Pons (tissue), 1 donor: ENCODE results near the gene SERPIND1.
"Not testable (repeated sequence)": the region's sequence is repeated elsewhere in the genome, so short reads cannot be mapped to it uniquely, and the experiment has no call there.

Experiments used
- DNase-seq: peaks from one replicate; pipeline ENCODE4 v3.0.0-alpha.2; 2016; ENCODE audit warnings: low spot score

The SERPIND1 gene

GRCh38 chr22:20773793-20774212, at the start of gene SERPIND1:
SERPIND1 (plus strand) TSS chr22:20774113; CDS start chr22:20779313, 5,200 bp downstream.
- DNase-seq, result no peak

DNA sequence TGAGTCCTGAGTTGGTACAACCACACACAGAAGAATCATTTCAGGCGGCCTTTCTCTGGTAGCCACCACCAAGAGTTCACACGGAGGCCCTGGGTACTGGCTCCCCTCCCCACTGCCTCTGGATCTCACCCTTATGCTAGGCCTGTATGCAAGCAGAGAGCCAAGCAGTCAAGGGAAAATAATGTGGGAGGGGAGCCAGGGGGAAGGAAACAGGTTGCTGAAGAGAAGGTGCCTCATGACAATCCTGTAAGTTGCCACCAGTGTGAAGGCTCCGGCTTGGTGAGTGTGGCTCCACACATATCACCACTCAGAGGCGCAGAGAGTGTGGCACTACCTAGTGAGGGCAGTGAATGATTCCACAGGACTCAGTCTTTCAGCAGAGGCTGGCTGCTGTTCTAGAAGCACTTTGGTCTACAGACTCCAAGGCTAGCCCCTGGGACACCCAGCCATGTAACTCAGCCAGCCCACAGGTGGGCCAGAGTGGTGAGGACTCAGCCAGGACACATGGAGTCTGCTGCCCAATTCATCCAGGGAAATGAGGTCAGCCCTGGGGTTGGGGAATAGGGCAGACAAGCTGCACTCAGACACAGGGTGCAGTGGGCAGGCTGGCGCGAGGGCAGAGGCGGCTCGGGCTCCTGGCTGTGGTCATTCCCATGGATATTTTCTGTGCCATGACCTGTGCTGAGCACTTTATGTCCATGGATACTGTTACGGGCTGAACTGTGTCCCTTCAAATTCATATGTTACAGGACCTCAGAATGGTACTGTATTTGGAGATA, 49.0 kb upstream of the SERPIND1 start:
- no peak for DNase-seq

- no peak for DNase-seq
Measured at GRCh38 chr22:20725987-20726558, 47.8 kb upstream of the SERPIND1 start.

DNA sequence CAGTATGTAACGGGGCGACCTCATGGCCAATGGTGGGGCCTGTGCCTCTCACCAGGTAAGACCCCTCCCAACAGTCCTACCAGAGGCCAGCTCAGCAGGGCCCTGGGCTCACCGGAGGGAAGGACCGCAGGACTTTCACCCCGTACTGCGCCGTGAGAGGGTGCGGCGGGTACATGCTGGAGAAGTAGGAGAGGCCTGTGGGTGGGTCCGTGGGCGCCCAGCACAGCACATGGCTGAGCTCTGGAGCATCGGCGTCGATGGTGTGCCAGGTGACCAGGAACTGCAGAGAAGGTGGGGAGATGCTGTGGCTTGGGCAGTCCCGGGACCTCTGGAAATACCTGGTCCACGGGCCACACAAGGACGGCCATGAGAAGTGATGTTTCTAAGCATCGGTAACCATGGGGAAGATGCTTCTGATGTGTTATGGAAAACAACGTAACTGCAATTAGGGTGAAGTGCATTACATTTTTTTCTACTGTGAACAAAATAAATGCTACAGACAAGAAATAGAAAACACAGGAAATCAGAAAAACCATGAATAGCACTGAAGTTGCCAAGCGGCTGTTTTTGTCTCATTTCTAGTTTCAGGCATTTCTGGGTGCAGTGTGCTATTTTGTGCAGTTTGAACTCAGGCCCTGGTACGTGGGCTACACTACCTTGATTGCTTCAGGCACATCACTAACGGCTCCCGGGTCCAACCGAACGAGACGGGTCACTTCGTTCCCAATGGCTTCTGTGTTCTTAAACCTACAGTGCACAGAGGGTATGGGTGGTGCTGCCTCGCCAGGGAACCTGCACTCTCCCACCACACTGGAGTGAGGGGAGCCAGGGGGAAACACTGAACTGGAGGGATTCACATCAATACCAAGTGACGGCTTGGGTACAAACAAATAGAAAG, 46.5 kb upstream of the SERPIND1 start:
- no peak for DNase-seq

DNA sequence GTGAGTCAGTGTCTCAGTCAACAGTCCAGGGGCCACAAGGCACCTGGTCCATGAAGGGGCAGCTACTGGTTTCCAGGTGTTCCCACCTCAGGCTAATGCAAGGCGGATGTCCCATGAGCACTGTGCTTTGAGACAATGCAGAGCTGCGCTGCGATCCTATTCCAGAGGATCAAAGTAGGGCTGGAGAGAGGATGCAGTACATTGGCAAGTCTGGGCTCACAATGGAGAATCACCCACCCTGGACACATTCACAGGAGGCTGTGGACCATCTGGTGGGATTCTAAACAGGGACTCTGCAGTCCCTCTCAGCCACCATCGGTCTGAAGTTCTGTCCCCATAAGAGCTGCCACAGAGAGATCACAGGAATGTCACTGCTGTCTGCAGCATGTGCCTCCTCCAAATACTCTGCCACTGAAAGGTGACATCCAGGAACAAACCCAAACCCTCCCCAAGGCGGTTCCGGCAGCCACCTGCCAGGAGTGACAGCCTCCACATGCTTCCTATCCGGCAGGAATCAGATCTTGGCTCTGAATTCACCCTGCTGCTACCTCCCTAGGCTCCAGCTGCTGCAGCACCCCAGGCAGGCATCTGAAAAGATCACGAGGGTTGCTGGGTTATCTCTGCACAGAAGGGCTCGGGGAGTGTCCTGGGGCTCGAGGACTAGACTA, 45.3 kb upstream of the SERPIND1 start:
- DNase-seq, result no peak

DNA sequence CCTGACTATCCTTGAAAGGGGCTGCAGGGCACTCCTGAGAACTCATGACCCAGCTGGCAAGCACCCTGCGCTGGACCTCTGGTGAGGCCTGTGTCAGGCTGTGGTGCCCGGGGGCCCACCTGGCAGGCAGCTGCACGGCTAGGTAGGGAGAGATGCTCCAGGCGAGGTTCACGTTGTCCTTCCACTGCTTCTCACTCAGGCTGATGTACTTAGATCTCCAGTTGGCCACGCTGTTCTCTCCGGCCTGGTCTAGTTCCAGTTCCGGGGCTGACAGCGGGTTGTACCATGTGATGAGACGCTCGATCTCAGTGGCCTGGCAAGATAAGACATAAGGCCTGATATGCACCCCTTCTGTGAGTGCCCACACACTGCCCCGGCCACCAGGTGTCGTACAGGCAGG, 44.7 kb upstream of the SERPIND1 start:
- DNase-seq, result no peak

DNA sequence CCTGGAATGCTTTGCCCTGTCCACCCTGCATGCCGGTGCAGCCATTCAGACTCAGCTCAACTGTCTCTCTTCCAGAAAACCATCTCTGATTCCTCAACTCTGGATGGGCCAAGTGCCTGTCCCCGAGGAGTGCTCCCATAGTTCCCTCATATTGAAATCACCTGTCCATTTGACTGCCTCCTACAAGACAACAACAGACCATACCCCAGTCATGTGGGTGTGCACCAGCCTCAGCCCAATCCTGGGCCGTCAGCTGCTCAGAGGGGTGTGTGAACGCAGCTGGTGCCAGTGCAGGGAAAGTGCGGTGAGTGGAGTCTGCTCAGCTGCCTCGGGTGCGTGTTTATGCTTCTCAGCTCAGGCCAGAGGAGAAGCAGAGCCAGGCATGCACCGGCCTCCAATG, 41.5 kb upstream of the SERPIND1 start:
- DNase-seq, result not testable (repeated sequence)

DNA sequence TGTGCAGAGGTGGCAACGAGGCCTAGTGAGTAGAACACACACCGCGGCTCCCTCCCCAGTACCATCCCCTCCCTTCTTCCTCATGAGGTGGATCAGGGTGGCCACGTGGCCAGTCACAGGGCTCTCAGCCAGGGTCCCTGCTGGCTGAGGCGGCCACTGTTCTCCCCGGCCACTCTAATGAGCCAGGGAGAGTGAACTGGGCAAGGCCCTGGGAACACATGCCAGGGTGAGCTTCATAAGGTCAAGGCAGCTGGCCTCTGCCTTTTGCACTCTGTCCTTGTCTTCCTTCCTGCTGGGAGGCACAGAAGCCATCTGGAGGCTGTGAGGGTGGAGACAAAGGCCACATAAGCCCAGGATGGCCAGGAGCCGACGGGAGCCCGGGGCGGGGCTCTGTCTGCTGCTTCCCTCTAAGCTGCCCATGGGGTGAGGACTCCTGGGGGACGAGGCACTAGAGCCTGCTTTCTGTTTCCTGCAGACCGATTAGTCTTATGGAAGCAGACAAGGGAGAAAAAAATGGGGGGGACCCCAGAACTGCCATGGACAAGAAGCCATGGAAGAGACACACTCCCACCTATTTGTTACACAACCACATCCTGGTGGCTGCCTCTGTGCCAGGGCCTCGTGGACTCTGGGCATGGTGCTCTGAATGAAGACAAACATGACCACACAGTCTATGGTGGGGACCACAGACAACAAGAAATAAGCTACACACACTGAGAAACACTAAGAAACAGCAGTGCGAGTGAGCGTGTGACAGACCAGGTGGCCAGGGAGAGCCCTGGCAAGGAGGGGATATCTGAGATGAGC, 38.4 kb upstream of the SERPIND1 start:
- DNase-seq, result not testable (repeated sequence)

- not testable (repeated sequence) for DNase-seq
Measured at GRCh38 chr22:20736891-20737290, 37.0 kb upstream of the SERPIND1 start.

- DNase-seq, result no peak
Measured at GRCh38 chr22:20738394-20739089, 35.4 kb upstream of the SERPIND1 start.

DNA sequence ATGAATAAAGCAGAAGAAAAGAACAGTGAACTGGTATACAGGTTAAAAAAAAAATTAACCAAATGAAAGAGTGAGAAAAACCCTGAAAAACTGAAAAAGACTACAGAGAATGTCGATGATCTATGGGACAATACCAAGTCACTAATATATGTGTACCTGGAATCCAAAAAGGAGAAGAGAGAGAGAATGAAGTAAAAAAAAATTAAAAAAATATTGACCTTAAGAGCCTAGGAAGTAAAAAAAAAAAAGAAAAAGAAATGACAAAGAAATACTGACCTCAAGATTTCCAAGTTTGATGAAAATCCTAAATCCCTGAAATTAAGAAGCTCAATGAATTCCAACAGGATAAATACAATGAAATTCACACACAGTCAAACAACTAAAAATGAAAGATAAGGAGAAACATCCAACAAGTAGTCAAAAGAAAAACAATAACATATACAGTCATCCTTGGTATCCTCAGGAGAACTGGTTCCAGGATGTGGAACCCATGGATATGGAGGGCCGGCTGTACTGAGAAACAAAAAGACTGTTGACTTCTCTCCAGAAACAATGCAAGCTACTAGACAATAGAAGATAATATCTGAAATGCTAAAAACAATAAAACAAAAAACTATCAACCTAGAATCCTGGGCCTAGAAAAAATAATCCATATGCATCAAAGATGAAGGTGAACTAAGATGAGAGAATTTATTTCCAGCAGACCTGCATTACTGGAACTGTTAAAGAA, 33.5 kb upstream of the SERPIND1 start:
- no peak for DNase-seq

DNA sequence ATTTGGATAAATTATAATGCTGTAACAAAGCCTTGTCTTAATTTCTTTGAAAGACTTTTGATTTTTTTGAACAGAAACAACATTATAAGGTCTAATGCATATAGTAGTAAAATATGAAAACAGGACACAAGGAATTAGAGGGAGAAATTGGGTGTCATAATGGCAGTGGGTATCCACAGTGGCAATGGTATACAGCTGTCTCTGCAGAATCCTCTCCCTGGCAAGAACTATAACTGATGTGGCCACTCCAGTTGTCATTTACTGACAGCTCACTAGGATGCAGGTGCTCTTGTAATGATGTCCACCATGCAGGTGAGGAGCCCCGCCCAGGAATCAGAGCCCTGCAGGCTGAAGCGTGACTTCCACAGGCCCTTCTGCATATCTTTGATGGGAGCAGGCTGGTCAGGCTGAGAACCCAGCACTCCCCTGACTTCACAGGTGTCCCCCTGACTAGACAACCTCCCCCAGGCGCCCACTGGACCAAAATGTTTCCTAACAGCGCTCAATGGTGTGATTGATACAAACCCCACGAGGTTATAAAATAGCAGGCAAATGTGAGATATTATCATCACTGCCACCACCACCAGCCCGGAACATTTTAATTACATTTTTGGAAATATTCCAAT, 32.8 kb upstream of the SERPIND1 start:
- DNase-seq, result no peak

GRCh38 chr22:20741634-20742581, 32.0 kb upstream of the SERPIND1 start:
- DNase-seq, result peak; percentile 53

DNA sequence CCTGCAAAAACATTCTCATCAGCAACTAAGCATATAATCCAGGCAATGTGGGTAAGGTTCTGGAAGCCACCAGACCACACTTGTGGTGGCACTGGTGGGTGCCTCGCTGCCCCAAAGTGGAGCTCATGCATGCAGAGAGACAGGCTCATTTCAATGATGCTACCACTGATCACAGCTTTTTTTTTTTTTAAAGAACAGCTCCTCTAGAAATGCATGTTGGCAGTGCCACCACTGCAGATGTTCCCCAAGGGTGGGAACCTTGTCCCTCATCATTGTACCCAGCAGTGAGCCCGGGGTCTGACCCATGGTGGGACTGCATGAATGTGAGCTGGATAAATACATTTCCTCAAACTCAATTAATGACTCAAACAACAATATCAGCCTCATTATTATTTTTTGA, 31.1 kb upstream of the SERPIND1 start:
- no peak for DNase-seq

DNA sequence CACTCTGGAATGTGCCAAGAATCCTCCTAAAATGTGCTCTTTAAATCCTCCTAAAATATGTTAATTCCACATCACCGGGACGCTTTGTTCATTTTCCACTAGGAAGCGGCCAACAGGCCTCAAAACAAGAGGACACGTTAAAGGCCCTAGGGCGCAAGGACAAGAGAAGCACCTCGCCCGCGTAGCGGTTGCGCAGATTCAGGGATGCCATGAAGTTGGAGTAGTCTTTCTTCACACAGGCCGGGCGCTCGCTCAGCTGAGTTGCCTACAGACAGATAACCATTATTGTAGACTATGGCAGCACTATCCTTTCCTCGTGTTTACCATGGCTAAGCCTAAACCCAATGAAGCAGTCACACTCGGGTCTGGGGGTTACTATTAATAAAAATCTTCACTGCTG, 29.5 kb upstream of the SERPIND1 start:
- no peak for DNase-seq

DNA sequence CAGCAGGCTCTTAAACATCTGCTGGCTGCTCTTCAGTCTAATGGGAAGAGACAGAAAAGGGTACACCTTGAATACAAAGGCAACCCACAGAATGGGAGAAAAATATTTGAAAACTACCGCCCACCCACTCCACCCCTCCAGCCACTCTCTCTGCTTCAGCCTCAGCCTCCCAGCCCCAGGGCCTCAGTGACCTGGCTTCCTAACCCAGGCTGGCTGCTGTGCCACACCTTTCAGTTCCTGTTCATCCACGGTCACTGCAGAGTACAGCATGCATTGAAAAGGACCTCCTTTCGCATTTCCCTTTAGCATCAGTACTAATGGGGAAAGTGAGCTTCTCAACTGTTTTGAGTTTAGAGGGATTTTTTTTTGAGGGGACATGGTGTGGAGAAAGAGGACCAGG, 28.8 kb upstream of the SERPIND1 start:
- DNase-seq, result no peak

DNA sequence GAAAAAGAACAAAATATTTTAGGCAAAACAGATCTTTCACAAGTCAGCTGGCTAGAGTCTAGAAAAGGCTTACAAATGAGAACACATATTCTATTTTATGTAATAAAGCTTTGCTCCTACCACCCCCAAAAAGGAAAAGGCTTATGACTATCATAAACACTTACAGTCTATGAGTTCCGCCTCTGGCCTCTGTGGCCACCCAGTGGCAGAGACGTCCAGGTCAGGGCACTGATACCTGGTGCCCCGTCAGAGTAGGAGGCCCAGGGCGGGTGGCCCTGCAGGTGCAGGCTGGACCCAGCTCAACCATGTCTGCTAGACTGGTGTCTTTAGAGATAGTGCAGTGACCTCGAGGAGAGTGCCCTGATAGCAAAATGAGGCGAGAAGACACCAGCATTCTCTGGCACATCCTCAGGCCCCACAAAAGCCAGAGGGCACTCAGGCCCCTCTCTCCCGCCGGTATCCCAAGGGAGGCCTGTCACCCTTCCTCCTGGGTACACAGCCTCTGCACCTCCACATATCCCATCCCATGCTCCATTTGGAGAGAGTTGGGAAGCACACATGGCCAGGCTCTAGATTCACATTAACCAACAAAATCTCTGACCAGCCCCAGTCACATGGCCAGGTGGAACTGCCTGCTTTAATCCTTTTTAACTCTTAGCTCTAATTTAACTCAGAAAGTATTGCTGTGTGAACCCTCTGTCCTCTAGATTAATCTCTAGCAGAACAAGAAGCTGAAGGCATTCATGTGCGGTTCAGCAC, 27.3 kb upstream of the SERPIND1 start:
- no peak for DNase-seq

DNA sequence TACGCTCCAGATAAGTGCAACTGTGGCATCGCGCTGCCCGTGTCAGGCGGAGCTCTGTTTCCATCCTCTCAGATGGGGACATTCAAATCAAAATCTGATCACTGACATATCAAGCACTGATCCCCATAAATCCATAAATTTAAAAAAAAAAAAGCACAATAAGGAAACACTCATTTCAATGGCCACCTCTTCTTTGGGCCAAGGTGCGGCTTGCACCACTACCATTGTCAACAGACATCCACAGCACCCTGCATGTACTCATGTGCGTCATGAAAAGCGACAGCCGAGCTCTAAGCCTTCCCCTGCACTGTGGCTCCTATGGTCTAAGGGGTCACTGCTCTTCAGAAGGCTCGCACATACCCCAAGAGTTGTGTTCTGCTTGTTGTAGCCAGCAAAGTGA, 26.7 kb upstream of the SERPIND1 start:
- no peak for DNase-seq
